GM12891 (cell line): Measurements from ENCODE around the gene SLC38A2.

ENCODE experiments used
- PAX5 ChIP-seq: IDR thresholded peaks from 2 replicates; pipeline ENCODE4 v1.6.1; 2011; ENCODE audit warnings: low read length, moderate library complexity, mild to moderate bottlenecking; ENCODE audit not compliant: insufficient read depth, severe bottlenecking
- POLR2A ChIP-seq: IDR thresholded peaks from 2 replicates; pipeline ENCODE4 v1.6.1; 2011; ENCODE audit warnings: low read depth, low read length, control low read depth
- POLR2AphosphoS5 ChIP-seq: IDR thresholded peaks from 2 replicates; pipeline ENCODE4 v1.6.1; 2011; ENCODE audit warnings: low read depth, low read length, control low read depth
- POU2F2 ChIP-seq: IDR thresholded peaks from 2 replicates; pipeline ENCODE4 v1.6.1; 2011; ENCODE audit warnings: low read depth, mild to moderate bottlenecking, control low read depth, low read length, moderate library complexity
- SPI1 ChIP-seq: IDR thresholded peaks from 2 replicates; pipeline ENCODE4 v1.6.1; 2011; ENCODE audit warnings: low read depth, low read length, control low read depth
- TAF1 ChIP-seq: IDR thresholded peaks from 2 replicates; pipeline ENCODE4 v1.6.1; 2011; ENCODE audit warnings: low read depth, low read length, control low read depth

DNA sequence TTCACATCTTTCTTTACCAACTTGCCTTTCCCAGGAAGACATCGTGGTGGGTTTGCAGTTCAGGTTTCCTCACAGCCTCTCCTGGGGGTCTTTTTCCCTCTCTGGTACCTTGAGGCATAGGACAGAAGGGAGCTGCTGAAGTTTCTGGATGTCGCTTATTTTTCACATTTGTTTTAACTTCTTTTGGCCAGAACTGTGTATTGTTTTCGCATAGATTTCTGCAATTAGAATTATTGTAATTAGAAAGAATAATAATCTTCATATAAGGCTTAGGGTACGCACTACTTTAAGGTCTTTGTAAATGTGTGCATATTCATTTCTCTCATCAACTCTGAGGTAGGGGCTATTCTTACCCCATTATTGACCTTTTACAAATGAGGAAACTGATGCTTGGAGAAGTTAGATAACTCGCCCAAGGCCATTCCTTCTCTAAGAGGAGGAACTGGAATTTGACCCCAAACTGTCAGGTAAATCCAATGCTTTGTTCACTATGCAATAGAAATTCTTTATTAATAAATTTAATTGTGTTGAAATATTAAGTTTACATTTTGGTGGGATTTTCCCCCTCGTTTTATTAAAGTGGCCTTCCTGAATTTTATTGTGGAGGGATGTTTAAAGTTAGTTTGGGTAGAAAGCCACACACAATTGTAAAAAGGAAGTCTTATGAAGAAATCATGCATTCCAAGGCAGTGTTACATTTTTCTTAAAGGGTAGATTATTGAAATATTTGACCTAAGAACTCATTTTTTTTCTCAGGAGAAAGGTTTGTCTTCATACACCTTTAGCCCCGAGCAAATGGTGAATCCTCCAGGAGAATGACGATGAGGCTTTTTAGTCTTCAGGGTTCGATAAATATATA is 12.1 kb upstream of the SLC38A2 start:
- TF ChIP-seq POLR2AphosphoS5 (no peak), TAF1 (no peak), POLR2A (no peak; the same call in 1 of the 2 replicates), PAX5 (no peak), SPI1 (no peak), POU2F2 (no peak)
